T-helper 2 cell (primary cell): ENCODE data around the gene INO80E.

Experiments
- DNase-seq, 5 experiments: peaks; one replicate each; pipeline versions ENCODE4 v3.0.0 to v3.0.0-alpha.2; 2012 to 2022

INO80E gene

GRCh38 chr16:29975811-29976511 lies 20.1 kb upstream of the INO80E start:
- no peak for DNase-seq

- no peak for DNase-seq
These were observed 18.8 kb upstream of the INO80E start for GRCh38 chr16:29977063-29977825.

GRCh38 chr16:29978081-29978480 lies 18.0 kb upstream of the INO80E start:
- no peak for DNase-seq

GRCh38 chr16:29978564-29979270 lies 17.3 kb upstream of the INO80E start:
- DNase-seq, result no peak

DNA sequence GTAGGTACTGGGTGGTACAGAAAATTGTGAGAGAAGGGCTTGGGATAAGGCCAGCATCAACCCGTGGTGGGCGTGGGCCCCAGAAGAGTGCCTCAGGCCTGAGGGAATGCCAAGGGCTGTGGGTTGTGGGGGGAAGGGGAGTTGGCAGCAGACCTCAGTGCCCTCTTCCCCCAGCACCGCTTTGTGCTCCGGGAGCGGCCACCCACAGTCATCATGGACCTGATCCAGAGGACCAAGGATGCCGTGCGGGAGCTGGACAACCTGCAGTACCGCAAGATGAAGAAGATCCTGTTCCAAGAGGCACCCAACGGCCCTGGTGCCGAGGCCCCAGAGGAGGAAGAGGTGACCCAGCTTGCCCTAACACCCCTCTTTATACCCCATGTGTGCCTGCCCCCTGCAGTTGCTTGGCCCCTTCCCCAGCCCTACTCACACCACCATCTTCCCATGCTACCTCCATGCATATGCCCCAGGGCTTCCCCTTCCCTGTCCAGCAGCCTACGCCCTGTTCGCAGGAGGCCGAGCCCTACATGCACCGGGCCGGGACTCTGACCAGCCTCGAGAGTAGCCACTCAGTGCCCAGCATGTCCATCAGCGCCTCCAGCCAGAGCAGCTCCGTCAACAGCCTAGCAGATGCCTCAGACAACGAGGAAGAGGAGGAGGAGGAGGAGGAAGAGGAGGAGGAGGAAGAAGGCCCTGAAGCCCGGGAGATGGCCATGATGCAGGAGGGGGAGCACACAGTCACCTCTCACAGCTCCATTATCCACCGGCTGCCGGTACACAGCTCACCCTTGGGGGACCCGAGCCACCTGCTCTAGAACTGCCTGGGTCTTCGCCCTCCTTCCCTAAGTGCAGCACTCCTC lies 13.3 kb upstream of the INO80E start:
- DNase-seq, result no peak

- no peak for DNase-seq
These were observed 12.5 kb upstream of the INO80E start for GRCh38 chr16:29983420-29984136.

DNA sequence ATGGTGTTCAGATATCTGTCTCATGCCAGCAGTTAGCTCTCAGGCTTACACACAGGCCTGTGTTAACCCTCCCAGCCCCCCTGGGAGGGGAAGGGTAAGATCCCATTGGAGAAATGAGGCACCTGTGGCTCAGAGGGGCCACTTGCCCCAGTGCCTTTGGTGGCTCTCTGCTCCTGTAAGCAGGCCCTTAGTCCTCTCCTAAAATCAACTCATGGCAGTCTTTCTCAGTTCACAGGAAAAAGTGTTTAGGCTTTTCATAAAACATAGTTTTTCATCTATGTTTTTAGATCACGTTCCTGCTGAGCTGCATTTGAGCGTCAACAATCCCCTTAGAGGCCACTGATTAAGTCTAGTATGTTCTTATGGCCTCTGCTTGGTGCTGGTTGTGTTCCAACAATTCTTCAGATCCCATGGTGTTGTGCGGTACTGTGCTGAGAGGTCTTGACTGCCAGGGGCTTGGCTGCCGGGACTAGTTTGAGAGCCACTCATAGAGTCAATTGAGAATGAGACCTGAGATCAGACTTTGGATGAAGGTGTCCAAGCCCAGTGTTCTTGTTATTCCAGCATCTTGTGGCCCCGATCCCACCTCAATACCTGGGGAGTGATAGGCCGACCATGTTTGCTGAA lies 11.8 kb upstream of the INO80E start:
- DNase-seq, result no peak

GRCh38 chr16:29984764-29985147 lies 11.3 kb upstream of the INO80E start:
- no peak for DNase-seq

DNA sequence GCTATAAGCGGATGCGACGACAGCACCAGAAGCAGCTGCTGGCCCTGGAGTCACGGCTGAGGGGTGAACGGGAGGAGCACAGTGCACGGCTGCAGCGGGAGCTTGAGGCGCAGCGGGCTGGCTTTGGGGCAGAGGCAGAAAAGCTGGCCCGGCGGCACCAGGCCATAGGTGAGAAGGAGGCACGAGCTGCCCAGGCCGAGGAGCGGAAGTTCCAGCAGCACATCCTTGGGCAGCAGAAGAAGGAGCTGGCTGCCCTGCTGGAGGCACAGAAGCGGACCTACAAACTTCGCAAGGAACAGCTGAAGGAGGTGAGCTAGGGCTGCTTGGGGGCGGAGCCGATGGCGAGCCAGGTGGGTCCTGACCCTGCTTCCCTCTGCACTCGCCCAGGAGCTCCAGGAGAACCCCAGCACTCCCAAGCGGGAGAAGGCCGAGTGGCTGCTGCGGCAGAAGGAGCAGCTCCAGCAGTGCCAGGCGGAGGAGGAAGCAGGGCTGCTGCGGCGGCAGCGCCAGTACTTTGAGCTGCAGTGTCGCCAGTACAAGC lies 10.7 kb upstream of the INO80E start:
- no peak for DNase-seq

DNA sequence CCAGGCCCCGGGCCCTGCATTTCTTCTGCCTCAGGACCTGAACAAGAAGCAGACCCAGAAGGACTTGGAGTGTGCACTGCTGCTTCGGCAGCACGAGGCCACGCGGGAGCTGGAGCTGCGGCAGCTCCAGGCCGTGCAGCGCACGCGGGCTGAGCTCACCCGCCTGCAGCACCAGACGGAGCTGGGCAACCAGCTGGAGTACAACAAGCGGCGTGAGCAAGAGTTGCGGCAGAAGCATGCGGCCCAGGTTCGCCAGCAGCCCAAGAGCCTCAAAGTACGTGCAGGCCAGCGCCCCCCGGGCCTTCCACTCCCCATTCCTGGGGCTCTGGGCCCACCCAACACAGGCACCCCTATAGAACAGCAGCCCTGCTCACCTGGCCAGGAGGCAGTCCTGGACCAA lies 9.8 kb upstream of the INO80E start:
- no peak for DNase-seq

DNA sequence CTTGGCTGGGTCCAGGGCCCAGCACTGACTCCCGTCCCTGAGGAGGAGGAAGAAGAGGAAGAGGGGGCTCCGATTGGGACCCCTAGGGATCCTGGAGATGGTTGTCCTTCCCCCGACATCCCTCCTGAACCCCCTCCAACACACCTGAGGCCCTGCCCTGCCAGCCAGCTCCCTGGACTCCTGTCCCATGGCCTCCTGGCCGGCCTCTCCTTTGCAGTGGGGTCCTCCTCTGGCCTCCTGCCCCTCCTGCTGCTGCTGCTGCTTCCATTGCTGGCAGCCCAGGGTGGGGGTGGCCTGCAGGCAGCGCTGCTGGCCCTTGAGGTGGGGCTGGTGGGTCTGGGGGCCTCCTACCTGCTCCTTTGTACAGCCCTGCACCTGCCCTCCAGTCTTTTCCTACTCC lies 9.1 kb upstream of the INO80E start:
- no peak for DNase-seq

GRCh38 chr16:29987371-29988085 lies 8.5 kb upstream of the INO80E start:
- DNase-seq, result no peak

GRCh38 chr16:29988346-29989075 lies 7.5 kb upstream of the INO80E start:
- no peak for DNase-seq

DNA sequence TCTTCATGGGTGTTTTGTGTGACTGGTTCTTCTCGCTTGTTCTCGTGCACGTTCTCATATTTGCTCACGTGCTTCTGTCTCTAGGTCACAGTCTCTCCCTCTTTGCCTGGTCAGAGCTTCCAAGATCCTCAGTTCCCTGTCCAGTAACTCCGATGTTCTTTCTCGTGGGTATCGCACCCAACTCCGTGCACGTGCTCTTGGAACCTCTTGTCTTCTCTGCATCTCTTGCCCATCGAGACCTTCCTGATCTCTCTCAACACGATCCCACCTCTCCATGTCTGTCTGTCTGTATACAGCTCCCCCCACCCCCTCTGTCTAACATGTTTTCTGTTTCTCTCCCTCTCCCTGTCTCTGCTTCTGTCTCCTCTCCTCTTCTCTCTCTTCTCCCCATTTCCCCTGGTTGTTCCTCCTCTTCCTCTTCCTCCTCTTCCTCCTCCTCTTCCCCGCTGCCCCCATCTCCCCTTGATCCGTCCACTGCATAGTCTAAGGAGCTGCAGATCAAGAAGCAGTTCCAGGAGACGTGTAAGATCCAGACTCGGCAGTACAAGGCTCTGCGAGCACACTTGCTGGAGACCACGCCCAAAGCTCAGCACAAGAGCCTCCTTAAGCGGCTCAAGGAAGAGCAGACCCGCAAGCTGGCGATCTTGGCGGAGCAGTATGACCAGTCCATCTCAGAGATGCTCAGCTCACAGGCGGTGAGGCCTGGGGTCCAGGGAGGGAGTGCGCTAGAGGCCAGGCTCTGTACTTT lies 6.8 kb upstream of the INO80E start:
- no peak for DNase-seq

GRCh38 chr16:29990034-29990433 lies 6.0 kb upstream of the INO80E start:
- no peak for DNase-seq

GRCh38 chr16:29990883-29991570 lies 5.0 kb upstream of the INO80E start:
- DNase-seq, result no peak

- DNase-seq, result no peak
These were observed 4.5 kb upstream of the INO80E start for GRCh38 chr16:29991571-29991904.

- no peak for DNase-seq
These were observed 3.6 kb upstream of the INO80E start for GRCh38 chr16:29992344-29992967.
